GM12864 (cell line): ENCODE results near the gene SCLT1.

Experiments used
- DNase-seq: peaks from one replicate; pipeline ENCODE4 v3.0.0-alpha.2; 2011; ENCODE audit warnings: low read depth
- H3K4me3 ChIP-seq: 2 replicates; pipeline ENCODE4 v1.5.1; 2011; ENCODE audit warnings: mild to moderate bottlenecking, low read depth, low read length, control low read depth
- CTCF ChIP-seq: IDR thresholded peaks from 2 replicates; pipeline ENCODE4 v1.5.1; 2011; ENCODE audit warnings: low read depth, mild to moderate bottlenecking, moderate library complexity, low read length, control low read depth, inconsistent platforms; ENCODE audit errors: missing control alignments

The SCLT1 gene

GRCh38 chr4:128904821-128905220, 188.5 kb downstream of the SCLT1 start:
- no peak for TF ChIP-seq CTCF

GRCh38 chr4:128880662-128881061, 212.7 kb downstream of the SCLT1 start:
- no peak for TF ChIP-seq CTCF
- no peak for DNase-seq
- no peak overlapping the region for H3K4me3 ChIP-seq

More at GRCh38 chr4:128904821-128905220, 188.5 kb downstream of the SCLT1 start:
- H3K4me3 ChIP-seq, result no peak overlapping the region
- DNase-seq, result no peak

GRCh38 chr4:128879971-128880370, 213.4 kb downstream of the SCLT1 start:
- H3K4me3 ChIP-seq, result no peak overlapping the region
- DNase-seq, result no peak
- no peak for TF ChIP-seq CTCF

- TF ChIP-seq CTCF, result no peak
- DNase-seq, result no peak
- H3K4me3 ChIP-seq, result no peak overlapping the region
Measured at GRCh38 chr4:128879283-128879682, 214.1 kb downstream of the SCLT1 start.

- DNase-seq, result no peak
- no peak for TF ChIP-seq CTCF
- H3K4me3 ChIP-seq, result no peak overlapping the region
Measured at GRCh38 chr4:128877934-128878333, 215.4 kb downstream of the SCLT1 start.

- TF ChIP-seq CTCF, result no peak
- no peak for DNase-seq
- H3K4me3 ChIP-seq, result no peak overlapping the region
Measured at GRCh38 chr4:128876200-128876599, 217.1 kb downstream of the SCLT1 start.

- H3K4me3 ChIP-seq, result no peak overlapping the region
- TF ChIP-seq CTCF, result no peak
- no peak for DNase-seq
Measured at GRCh38 chr4:128871948-128872347, 221.4 kb downstream of the SCLT1 start.
